GM23338 (cell line): Measurements from ENCODE around the gene LMBR1. TPM values are rescaled to one million over a fixed set of nuclear protein-coding genes. Genes with fewer than 3 reads are reported as not detected.

ENCODE experiments used
- ATAC-seq: fragments of 200-7000 bp; cut with Tn5 transposase; 3 replicates; pipeline ENCODE4 v1.9.1; 2020
- DNase-seq: peaks from one replicate; pipeline ENCODE4 v3.0.0-alpha.2; 2015; ENCODE audit warnings: low spot score
- H2AFZ ChIP-seq: fragments of 200-600 bp; sonication (generic); 2 replicates; pipeline ENCODE4 v1.8.0; 2016; ENCODE audit warnings: antibody characterized with exemption, mild to moderate bottlenecking, moderate library complexity
- H3F3A ChIP-seq: fragments of 200-600 bp; sonication (generic); replicated peaks from 2 replicates; pipeline ENCODE4 v1.8.0; 2017; ENCODE audit warnings: antibody characterized with exemption, mixed run types, low read depth
- H3K27ac ChIP-seq: fragments of 200-600 bp; sonication (generic); 2 replicates; pipeline ENCODE4 v1.6.1; 2016; ENCODE audit warnings: low read depth
- H3K27me3 ChIP-seq: fragments of 200-600 bp; sonication (generic); 2 replicates; pipeline ENCODE4 v1.8.0; 2016; ENCODE audit warnings: mild to moderate bottlenecking, mixed run types, moderate library complexity; ENCODE audit not compliant: insufficient read depth
- H3K36me3 ChIP-seq: fragments of 200-600 bp; sonication (generic); 2 replicates; pipeline ENCODE4 v1.8.0; 2016; ENCODE audit warnings: mild to moderate bottlenecking; ENCODE audit not compliant: insufficient read depth
- H3K4me1 ChIP-seq: fragments of 200-600 bp; sonication (generic); 2 replicates; pipeline ENCODE4 v1.8.0; 2016; ENCODE audit warnings: mild to moderate bottlenecking, moderate library complexity; ENCODE audit not compliant: insufficient read depth
- H3K4me2 ChIP-seq: fragments of 200-600 bp; sonication (generic); 2 replicates; pipeline ENCODE4 v1.7.1; 2017; ENCODE audit warnings: mixed run types
- H3K4me3 ChIP-seq: fragments of 200-600 bp; sonication (generic); 2 replicates; pipeline ENCODE4 v1.6.1; 2016; ENCODE audit warnings: mixed run types
- H3K79me2 ChIP-seq: fragments of 200-600 bp; sonication (generic); replicated peaks from 2 replicates; pipeline ENCODE4 v1.8.0; 2017; ENCODE audit warnings: mild to moderate bottlenecking; ENCODE audit not compliant: insufficient read depth
- H3K9me2 ChIP-seq: fragments of 200-600 bp; sonication (generic); 2 replicates; pipeline ENCODE4 v1.8.0; 2017; ENCODE audit not compliant: insufficient read depth
- H4K20me1 ChIP-seq: fragments of 200-600 bp; sonication (generic); replicated peaks from 2 replicates; pipeline ENCODE4 v1.8.0; 2017; ENCODE audit warnings: mild to moderate bottlenecking; ENCODE audit not compliant: insufficient read depth
- H3K27ac Mint-ChIP-seq: 2 replicates; pipeline ENCODE4 v1.8.0; 2020; ENCODE audit warnings: inconsistent platforms, mild to moderate bottlenecking, moderate library complexity, mixed read lengths
- H3K27me3 Mint-ChIP-seq: 3 replicates; pipeline ENCODE4 v1.8.0; 2022; ENCODE audit warnings: low read depth, mild to moderate bottlenecking, moderate library complexity, mixed read lengths, inconsistent platforms; ENCODE audit not compliant: insufficient read depth, poor library complexity
- H3K36me3 Mint-ChIP-seq: 3 replicates; pipeline ENCODE4 v1.8.0; 2021; ENCODE audit warnings: low read depth, mild to moderate bottlenecking, inconsistent platforms, moderate library complexity, mixed read lengths
- H3K4me1 Mint-ChIP-seq: 3 replicates; pipeline ENCODE4 v1.8.0; 2020; ENCODE audit warnings: mild to moderate bottlenecking, inconsistent platforms, mixed read lengths
- H3K4me3 Mint-ChIP-seq: 3 replicates; pipeline ENCODE4 v1.8.0; 2021; ENCODE audit warnings: moderate library complexity, mild to moderate bottlenecking, inconsistent platforms, mixed read lengths
- H3K9me3 Mint-ChIP-seq: 3 replicates; pipeline ENCODE4 v1.8.0; 2020; ENCODE audit warnings: moderate library complexity, mild to moderate bottlenecking, inconsistent platforms, mixed read lengths
- CREB1 ChIP-seq: fragments of 250-450 bp; sonication (Bioruptor Pico); IDR thresholded peaks from 2 replicates; pipeline ENCODE4 v1.5.0; 2020; ENCODE audit warnings: low read depth, mild to moderate bottlenecking, moderate library complexity
- EZH2phosphoT487 ChIP-seq: fragments of 200-600 bp; sonication (generic); IDR thresholded peaks from one replicate; pipeline ENCODE4 v1.8.1; 2018; ENCODE audit warnings: antibody characterized with exemption; ENCODE audit not compliant: unreplicated experiment
- JUNB ChIP-seq: IDR thresholded peaks from one replicate; pipeline ENCODE4 v1.6.1; 2016; ENCODE audit warnings: antibody characterized with exemption; ENCODE audit not compliant: unreplicated experiment
- STAT1 ChIP-seq: IDR thresholded peaks from one replicate; pipeline ENCODE4 v1.6.1; 2016; ENCODE audit warnings: antibody characterized with exemption; ENCODE audit not compliant: unreplicated experiment
- ZNF114 ChIP-seq: fragments of 250-450 bp; sonication (Bioruptor Pico); IDR thresholded peaks from 2 replicates; pipeline ENCODE4 v1.5.0; 2020; ENCODE audit warnings: mild to moderate bottlenecking, moderate library complexity
- ZNF462 ChIP-seq: fragments of 250-450 bp; sonication (Bioruptor Pico); IDR thresholded peaks from 2 replicates; pipeline ENCODE4 v1.5.0; 2020; ENCODE audit warnings: mild to moderate bottlenecking, moderate library complexity
- polyA plus RNA-seq: library from polyadenylated mRNA; unstranded; fragments of >200 nt; fragmentation: Nextera tagmentation; extraction: Ambion mirVana; gene quantifications from 2 replicates; pipeline ENCODE4 v1.2.1, GENCODE V29; 2016
- total RNA-seq: library from RNA; depleted of rRNA; stranded (reverse); fragments of >200 nt; shearing (Covaris generic); gene quantifications from 2 replicates; pipeline ENCODE4 v1.2.3, GENCODE V29; 2014
- TF ChIP-seq, protein P1 (sequence below), 2 experiments: fragments of 200-600 bp in 1 of 2; sonication (generic) in 1 of 2; conservative IDR thresholded peaks; 2 replicates each; pipeline versions ENCODE4 v1.5.1 to v1.6.1; 2016 to 2017; ENCODE audit warnings: antibody characterized with exemption in 2 of 2, low read depth in 2 of 2, mild to moderate bottlenecking in 2 of 2, moderate library complexity in 1 of 2
- TF ChIP-seq, protein P2 (sequence below): IDR thresholded peaks from 2 replicates; pipeline ENCODE4 v1.6.1; 2016; ENCODE audit warnings: antibody characterized with exemption

The LMBR1 gene
- total and polyA plus RNA-seq, 2 experiments from 2014 or later = 21.8 to 90.1 TPM

GRCh38 chr7:156783864-156784263, 109.1 kb downstream of the LMBR1 start (continued):
- TF ChIP-seq ZNF462 (no peak), CREB1 (no peak), EZH2phosphoT487 (no peak), ZNF114 (no peak), STAT1 (no peak)
- TF ChIP-seq, protein P1, sequence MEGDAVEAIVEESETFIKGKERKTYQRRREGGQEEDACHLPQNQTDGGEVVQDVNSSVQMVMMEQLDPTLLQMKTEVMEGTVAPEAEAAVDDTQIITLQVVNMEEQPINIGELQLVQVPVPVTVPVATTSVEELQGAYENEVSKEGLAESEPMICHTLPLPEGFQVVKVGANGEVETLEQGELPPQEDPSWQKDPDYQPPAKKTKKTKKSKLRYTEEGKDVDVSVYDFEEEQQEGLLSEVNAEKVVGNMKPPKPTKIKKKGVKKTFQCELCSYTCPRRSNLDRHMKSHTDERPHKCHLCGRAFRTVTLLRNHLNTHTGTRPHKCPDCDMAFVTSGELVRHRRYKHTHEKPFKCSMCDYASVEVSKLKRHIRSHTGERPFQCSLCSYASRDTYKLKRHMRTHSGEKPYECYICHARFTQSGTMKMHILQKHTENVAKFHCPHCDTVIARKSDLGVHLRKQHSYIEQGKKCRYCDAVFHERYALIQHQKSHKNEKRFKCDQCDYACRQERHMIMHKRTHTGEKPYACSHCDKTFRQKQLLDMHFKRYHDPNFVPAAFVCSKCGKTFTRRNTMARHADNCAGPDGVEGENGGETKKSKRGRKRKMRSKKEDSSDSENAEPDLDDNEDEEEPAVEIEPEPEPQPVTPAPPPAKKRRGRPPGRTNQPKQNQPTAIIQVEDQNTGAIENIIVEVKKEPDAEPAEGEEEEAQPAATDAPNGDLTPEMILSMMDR (conservative IDR thresholded peaks at IDR 0.05; ENCODE audit: low read depth in 2 of 2) = no peak
- TF ChIP-seq, protein P2, sequence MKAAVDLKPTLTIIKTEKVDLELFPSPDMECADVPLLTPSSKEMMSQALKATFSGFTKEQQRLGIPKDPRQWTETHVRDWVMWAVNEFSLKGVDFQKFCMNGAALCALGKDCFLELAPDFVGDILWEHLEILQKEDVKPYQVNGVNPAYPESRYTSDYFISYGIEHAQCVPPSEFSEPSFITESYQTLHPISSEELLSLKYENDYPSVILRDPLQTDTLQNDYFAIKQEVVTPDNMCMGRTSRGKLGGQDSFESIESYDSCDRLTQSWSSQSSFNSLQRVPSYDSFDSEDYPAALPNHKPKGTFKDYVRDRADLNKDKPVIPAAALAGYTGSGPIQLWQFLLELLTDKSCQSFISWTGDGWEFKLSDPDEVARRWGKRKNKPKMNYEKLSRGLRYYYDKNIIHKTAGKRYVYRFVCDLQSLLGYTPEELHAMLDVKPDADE = no peak

- H3K27ac Mint-ChIP-seq = no peak overlapping the region; the same call in 1 of the 2 replicates
- H3K27me3 Mint-ChIP-seq = no peaks in the 10 kb centered on the region
- ATAC-seq (no peak), DNase-seq (no peak)
- Histone ChIP-seq H3K4me3 (no peak overlapping the region), H2AFZ (no peak overlapping the region), H3K4me2 (no peak overlapping the region), H3F3A (no peaks in the 10 kb centered on the region), H3K36me3 (no peaks in the 10 kb centered on the region), H3K9me2 (no peaks in the 10 kb centered on the region; the same call in 1 of the 2 replicates), H3K4me1 (peaks cover 4% of the 10 kb centered on the region; the same call in 1 of the 2 replicates), H3K27ac (no peak overlapping the region), H4K20me1 (no peaks in the 10 kb centered on the region), H3K27me3 (no peaks in the 10 kb centered on the region), H3K79me2 (no peaks in the 10 kb centered on the region)
- peaks cover 5% of the 10 kb centered on the region; the same call in 1 of the 3 replicates for H3K36me3 Mint-ChIP-seq
- no peaks in the 10 kb centered on the region for H3K9me3 Mint-ChIP-seq
- peaks cover 13% of the 10 kb centered on the region for H3K4me1 Mint-ChIP-seq
- H3K4me3 Mint-ChIP-seq = no peak overlapping the region
- TF ChIP-seq, protein P2 = no peak
- no peak for TF ChIP-seq ZNF114
- TF ChIP-seq JUNB = no peak
These were observed 111.0 kb downstream of the LMBR1 start for GRCh38 chr7:156781972-156782371.
